Measurements from ENCODE around the gene RSPO4.

DNA sequence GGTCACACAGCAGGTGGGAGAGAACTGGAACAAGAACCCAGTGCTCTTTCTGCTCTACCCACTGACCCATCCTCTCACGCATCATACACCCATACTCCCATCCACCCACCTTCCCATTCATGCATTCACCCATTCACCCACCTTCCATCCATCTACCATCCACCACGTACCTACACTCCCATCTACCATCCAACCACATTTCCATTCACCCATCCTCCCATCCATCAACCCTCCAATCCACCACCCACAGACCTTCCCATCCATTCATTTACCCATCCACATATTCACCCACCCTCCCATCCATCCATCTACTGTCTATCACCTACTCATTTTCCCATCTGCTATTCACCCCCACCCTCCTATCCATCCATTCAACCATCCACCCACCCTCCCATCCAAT lies 17.2 kb upstream of the RSPO4 start:
- TF ChIP-seq, protein P1, sequence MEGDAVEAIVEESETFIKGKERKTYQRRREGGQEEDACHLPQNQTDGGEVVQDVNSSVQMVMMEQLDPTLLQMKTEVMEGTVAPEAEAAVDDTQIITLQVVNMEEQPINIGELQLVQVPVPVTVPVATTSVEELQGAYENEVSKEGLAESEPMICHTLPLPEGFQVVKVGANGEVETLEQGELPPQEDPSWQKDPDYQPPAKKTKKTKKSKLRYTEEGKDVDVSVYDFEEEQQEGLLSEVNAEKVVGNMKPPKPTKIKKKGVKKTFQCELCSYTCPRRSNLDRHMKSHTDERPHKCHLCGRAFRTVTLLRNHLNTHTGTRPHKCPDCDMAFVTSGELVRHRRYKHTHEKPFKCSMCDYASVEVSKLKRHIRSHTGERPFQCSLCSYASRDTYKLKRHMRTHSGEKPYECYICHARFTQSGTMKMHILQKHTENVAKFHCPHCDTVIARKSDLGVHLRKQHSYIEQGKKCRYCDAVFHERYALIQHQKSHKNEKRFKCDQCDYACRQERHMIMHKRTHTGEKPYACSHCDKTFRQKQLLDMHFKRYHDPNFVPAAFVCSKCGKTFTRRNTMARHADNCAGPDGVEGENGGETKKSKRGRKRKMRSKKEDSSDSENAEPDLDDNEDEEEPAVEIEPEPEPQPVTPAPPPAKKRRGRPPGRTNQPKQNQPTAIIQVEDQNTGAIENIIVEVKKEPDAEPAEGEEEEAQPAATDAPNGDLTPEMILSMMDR (IDR thresholded peaks at IDR 0.05; ENCODE audit: insufficient read depth, low read depth, low read length): no peak
- TF ChIP-seq EZH2 (IDR thresholded peaks at IDR 0.05; ENCODE audit: insufficient read depth, low read length): no peak
